HG03175 (cell line): Measurements from ENCODE around the gene GRK5.
A peak's percentile ranks its signal among the peaks of the same experiment; 100 is the strongest.

ENCODE experiments used
- ATAC-seq: cut with Tn5 transposase; IDR thresholded peaks from one replicate; pipeline ENCODE4 v1.9.1; 2021; ENCODE audit warnings: mild to moderate bottlenecking, moderate library complexity; ENCODE audit not compliant: unreplicated experiment

GRK5 gene

GRCh38 chr10:119314061-119314460 lies 106.7 kb downstream of the GRK5 start:
- no peak for ATAC-seq

GRCh38 chr10:119314486-119314885 lies 107.1 kb downstream of the GRK5 start:
- no peak for ATAC-seq

DNA sequence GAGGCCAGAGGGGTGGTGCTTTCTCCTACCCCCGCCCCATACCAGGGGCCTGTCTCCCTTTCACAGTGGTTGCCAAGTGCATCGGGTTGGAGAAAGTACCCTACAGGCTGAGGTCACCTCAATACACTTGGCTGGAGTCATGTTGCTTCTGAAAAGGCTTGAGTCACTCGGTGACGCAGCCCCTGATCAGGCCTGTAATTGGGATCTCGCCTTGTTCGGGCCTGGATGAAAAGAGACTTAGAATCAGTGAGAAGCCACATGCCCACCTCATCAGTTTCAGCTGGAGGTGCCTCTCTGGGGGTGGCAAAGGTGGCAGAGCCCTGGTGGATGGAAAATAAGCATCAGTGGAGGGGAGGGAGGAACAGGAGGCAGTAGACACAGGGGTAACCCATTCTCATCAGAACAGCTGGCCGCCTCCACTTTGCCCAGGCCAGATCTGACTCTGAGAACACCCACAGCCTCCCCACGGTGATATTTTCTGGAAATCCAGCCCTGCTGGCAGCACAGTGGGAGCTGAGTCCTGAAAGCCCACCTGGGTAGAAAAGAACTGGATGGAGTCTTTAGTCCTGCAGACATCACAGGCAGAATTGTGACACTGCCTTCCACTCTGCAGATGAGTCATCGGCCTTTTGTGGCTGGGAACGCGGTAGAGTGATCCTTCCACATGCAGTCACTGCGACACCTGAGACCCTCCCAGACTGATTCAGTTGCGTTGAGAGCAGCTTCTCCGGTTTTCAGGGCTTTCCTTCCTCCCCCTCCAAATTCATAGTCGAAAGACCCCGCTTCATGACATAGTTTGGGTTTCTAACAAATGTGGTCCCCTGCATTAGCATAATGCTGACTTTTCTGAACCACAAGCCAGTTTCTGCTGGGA lies 108.0 kb downstream of the GRK5 start:
- peak; percentile 53 for ATAC-seq

GRCh38 chr10:119316002-119316358 lies 108.6 kb downstream of the GRK5 start:
- no peak for ATAC-seq

- ATAC-seq = no peak
These were observed 109.3 kb downstream of the GRK5 start for GRCh38 chr10:119316729-119317097.

DNA sequence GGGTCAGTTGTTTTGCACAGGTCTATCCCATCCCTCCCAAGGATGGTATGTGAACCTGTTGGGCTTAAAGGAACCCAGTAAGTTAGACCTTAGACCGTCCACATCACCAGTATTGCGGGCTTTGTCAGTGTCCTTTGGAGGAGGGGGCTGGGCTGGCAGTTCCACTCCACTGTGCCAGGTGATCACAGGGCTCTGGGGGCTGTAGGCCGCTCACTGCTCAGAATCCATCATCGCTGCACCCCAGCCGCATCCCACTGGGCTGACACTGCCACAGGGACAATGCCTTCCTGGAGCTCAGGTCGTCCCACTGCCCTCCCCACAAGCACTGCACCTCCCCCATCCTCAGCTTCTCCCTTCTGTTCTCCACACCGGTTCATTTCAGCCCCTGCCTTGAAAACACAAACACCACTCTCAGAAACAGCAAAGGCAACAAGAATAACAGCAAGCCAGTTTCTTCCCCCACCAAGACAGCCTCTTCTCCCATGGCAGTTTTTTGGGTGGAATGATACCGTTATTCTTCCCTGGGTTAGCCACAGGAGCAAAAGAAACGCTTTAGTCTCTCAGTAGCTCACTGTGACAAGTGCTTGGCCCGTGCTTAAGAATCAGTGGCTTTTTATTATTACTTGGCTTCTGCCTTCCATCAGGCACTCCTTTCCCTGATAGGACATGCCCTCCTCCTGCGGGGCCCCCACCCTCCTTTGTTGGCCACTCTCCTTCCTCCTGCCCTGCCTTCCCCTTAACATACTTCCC lies 111.2 kb downstream of the GRK5 start:
- no peak for ATAC-seq

GRCh38 chr10:119319161-119319919 lies 112.0 kb downstream of the GRK5 start:
- no peak for ATAC-seq

DNA sequence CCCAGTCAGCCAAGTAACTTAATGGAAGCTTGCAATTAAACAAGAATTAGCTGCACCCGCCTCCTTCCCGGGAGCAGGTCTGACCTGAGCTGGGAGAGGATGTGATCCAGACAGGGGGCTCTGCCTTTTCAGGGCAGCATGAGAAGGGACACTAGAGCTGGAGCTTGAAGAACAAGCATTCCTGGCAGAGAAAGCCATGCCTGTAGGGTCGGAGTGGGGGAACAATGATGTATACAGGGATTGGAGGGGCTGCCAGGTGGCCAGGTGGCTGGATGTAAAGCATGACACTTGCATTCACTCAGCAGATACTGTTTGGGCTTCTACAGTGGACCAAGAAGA lies 112.5 kb downstream of the GRK5 start:
- ATAC-seq = no peak

DNA sequence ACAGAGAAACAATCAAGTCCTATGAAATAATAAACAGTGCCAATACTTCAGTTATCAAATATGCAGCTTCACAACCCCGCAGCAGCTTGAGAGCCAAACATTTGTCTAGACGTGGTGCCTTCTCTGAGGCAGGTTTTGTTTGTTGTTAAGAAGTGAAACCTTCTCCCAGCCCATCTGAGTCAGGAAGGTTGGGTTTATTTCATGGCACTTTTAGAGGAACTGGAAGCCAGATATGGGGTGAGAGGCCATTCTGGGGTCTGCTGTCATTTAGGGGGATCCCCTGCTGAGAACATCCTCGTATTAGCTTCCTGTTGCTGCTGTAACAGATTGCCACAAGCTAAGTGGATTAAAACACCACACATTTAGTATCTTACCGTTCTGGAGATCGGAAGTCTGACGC lies 113.6 kb downstream of the GRK5 start:
- ATAC-seq = no peak

GRCh38 chr10:119323085-119324016 lies 116.0 kb downstream of the GRK5 start:
- ATAC-seq = no peak

GRCh38 chr10:119325131-119325530 lies 117.8 kb downstream of the GRK5 start:
- ATAC-seq = no peak

GRCh38 chr10:119326167-119326566 lies 118.8 kb downstream of the GRK5 start:
- ATAC-seq = no peak

DNA sequence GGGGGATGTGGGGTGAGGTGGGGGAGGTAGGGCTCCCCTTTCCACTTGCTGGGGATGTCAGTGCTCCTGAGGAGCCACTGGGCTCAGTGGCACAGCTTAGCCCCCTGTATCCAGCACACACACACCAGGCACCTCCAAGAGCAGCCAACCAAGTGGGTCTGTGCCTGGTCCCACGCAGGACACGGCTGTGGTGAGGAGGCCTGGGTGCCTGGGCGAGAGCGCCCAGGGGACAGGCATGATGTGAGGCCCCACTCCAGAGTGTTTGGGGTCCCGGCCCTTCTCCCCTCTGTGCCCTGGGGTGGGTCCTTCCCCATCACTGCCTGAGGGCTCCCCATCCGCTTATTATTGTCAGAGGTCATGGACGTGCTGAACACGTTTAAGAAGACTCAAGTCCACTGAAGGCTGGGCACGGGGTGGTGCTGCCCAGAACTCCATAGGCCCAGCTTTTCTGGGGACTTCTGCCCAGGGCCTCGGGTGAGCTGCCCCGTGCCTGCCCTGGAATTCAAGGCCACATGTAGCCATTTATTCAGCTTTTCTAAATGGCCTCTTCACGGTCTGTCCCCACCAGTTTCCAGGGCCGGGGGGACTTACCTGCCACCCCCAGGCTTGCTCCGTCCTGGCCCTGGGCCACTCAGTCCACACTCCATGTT lies 119.8 kb downstream of the GRK5 start:
- ATAC-seq = no peak

DNA sequence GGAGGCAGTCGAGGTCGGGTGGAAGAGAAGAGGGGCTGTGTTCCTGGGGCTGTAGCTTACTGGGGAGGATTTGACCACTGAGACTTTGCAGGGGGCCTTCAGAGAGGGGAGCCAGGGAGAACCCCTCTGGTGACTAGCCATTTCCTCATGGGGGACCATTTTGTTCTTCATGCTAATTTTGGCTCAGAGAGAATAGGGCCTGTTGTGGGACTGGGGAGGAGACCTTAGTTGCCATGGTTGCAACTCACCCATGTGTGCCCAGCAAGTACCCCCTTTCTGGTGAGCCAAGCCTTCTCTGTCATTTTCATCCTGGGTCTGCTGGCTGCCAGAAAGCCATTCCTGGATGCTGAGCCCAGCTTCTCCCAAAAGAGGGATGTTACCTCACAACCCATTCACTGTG lies 120.9 kb downstream of the GRK5 start:
- no peak for ATAC-seq

DNA sequence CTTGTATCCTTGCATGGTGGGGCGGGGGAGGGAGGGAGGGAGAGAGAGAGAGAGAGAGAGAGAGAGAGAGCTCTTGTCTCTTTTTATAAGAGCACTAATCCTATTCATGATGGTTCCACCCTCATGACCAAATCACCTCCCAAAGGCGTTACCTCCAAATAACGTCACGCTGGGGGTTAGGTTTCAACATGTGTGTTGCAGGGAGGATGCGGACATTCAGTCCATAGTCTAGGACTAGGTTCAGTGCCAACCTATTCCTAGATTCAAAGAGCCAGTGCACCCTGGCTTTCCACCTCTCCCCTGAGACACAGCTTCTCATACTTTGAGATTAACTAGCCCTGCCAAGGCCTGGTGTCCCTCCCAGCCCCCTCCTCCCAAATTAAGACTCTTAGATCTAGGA lies 123.0 kb downstream of the GRK5 start:
- ATAC-seq = no peak

DNA sequence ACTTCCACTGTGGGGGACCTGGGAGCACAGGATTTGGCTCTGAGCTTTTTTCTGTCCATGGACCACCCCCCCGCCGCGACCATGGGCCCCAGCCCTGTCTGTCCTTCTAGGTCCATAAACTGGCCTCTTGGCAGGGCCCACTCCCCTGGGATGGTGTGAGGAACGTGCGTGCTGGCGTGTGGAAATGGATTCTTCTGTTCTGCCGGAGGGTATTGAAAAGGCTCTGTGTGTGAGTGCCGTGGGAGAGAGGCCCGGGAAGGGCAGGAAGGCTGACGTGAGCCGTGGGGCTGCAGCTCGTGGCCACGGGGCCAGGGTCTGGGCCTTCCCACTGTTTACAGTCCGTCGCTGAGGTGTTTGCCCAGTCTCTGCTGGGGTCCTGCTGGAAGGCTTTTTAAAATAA lies 123.7 kb downstream of the GRK5 start:
- no peak for ATAC-seq

DNA sequence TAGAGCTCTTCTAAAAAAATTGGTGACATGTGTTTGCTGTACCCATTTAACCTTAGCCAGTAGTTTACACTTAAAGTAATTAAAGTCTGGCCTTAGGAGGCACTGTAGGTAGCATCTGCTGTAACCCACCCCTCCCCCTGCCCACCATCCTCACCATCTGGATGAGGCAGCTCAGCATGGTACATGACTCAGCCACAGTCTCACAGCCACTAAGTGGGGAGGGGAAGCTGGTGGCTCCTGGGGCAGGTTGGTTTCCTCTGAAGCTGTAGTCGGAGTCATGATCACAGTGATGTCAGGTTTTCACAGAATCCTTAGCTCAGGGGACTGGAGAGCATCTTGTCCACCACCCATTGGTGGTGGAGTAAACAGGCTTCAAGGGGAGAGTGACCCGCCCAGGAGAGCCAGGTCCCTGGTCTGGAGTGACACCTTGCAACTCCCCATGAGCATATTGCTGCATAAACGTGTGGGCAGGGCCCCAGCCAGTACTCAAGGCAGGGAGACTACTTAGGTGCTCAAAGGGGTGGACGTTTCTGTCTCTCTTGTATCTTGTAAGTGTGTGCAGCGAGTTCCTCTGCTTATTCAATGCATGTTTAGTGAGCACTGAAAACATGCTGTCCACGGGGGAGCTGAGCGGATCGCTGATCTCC lies 125.9 kb downstream of the GRK5 start:
- ATAC-seq = no peak

DNA sequence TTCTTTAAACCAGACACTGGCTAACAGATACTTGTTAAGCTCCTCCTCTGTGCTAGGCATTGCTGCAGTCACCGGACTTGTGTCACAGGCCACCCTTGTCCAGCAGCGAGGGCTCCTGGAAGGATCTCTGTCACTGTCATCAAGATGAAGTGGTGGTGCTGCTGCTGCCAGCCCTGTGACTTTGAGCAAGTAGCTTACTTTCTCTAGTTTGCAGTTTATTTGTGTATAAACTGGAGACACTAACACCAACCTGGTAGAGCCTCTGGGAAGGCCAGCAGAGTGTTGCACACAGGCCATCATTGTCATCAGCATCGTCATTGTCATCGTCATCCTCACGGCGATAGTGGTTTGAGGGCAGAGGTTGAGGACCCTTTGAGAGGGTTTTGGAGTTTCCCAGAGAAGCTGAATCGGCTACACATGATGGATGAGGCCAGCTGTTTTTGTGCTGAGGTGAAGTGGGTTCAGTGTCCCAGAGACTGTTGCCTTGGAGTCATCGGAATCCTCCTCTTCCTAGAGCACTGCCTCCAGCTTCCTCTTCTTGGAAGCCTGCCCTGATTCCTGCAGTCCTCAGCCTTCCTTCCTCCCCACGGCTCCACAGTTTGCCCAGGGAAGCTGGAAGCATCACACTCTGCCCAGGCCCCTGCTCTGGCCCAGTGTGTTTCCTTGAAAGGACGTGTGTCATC lies 128.4 kb downstream of the GRK5 start:
- no peak for ATAC-seq

DNA sequence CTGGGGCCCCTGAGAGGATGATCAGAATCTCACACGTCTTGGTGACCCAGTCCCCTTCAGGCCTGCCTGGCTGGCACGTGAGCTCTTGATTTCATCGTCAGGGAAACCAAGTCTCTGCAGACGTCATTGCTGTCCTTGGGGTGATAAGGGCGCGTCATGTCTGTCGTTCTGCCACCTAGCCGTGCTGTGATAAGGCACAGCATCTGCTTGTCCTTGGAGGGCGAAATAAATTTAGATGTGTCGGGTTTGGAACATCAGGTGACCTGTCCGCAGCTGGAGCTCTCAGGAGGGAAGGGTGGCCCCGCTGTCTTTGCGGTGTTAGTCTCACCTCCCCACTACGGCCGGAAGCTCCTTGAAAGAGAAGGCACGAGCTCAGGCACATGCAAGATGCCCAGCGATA lies 129.2 kb downstream of the GRK5 start:
- no peak for ATAC-seq
